Measurements from ENCODE around the gene CHCHD5. TPM values are rescaled to one million over a fixed set of nuclear protein-coding genes. Genes with fewer than 3 reads are reported as not detected.
"Not testable (repeated sequence)": the region's sequence is repeated elsewhere in the genome, so short reads cannot be mapped to it uniquely, and the experiment has no call there.

Gene CHCHD5
- polyA plus RNA-seq, 3 donors from 2014 or later, result 65.1 to 109 (median 81.0) TPM

DNA sequence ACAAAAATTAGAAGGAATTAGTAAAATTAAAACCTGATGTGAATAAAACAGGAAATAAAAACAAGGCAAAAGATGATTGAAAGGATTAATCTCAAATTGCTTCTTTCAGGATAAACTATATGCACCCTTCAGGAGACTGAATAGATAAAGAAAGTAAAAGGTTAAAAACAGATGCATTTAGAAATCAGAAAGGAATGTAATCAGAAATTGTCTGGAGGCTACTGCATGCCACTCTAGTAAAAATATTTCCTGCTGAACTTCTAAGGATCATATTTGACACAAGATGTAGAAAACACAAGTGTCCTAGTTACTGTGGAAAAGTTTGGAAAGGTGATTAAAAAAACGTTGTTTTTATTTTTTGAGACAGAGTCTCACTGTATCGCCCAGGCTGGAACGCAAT lies 16.2 kb downstream of the CHCHD5 start:
- Mint-ChIP-seq H3K27me3 (ENCODE audit: low read depth in 3 of 3) (no peaks in the 10 kb centered on the region), H3K36me3 (peaks cover 0 to 4% (median 0%) of the 10 kb centered on the region in 3 donors), H3K9me3 (no peaks in the 10 kb centered on the region), H3K27ac (no peak overlapping the region), H3K4me3 (no peak overlapping the region), H3K4me1 (peaks cover 7 to 11% of the 10 kb centered on the region in 2 donors)
- no peak for DNase-seq

DNA sequence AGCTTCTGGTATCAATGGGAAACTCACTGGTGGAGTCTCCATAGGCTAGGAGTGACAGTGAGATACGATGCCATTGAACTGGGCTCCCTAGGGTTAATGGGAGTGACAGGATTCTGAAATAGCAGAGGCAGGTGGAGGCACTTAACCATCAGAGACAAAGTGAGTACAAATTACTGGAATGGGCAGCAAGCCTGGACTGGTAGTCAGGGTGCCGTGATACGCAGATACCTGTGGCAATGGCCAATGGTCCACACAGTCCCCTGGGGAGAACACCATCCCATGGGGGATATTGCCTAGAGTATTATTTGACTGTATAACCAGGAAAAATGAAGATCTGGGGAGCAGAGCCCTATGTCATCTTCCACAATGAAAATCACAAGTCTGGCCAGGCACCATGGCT lies 17.3 kb downstream of the CHCHD5 start:
- Mint-ChIP-seq H3K27me3 (ENCODE audit: low read depth in 3 of 3) (peaks cover 0 to 3% (median 0%) of the 10 kb centered on the region in 3 donors), H3K36me3 (peaks cover 0 to 4% (median 0%) of the 10 kb centered on the region in 3 donors), H3K9me3 (no peaks in the 10 kb centered on the region)

DNA sequence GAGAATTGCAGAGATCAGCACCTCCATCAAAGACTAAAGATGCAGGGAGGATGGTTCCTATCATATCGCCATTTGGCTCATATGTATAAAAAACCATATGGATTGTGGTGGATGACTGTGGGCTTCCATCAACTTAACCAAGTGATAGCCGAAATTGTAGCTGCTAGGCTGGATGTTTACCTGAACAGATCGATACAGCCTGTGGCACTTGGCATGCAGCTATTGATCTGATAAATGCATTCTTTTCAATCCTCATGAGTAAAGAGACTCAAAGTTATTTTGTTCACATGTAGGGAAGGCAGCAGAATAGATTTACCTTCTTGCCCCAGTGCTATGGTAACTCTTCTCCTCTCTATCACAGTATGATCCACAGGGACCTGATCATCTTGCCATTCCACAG lies 18.5 kb downstream of the CHCHD5 start:
- H3K36me3 Mint-ChIP-seq, result no peaks in the 10 kb centered on the region
- H3K9me3 Mint-ChIP-seq, result no peaks in the 10 kb centered on the region
- H3K4me3 Mint-ChIP-seq, result no peak overlapping the region
- H3K27me3 Mint-ChIP-seq (ENCODE audit: low read depth in 3 of 3), result peaks cover 0 to 3% (median 0%) of the 10 kb centered on the region in 3 donors
- DNase-seq, result no peak
- peak overlapping the region in 2 of 6 donors; percentile 9 to 59 for H3K27ac Mint-ChIP-seq
- H3K4me1 Mint-ChIP-seq, result peaks cover 15 to 19% of the 10 kb centered on the region in 2 donors

More for the DNA sequence above, 17.3 kb downstream of the CHCHD5 start:
- no peak overlapping the region for H3K4me3 Mint-ChIP-seq
- H3K27ac Mint-ChIP-seq, result no peak overlapping the region
- peaks cover 15 to 18% of the 10 kb centered on the region in 2 donors for H3K4me1 Mint-ChIP-seq
- no peak for DNase-seq

- no peak for DNase-seq
- H3K36me3 Mint-ChIP-seq, result no peaks in the 10 kb centered on the region
- no peak overlapping the region for H3K4me3 Mint-ChIP-seq
- H3K27me3 Mint-ChIP-seq (ENCODE audit: low read depth in 3 of 3), result peaks cover 0 to 3% (median 0%) of the 10 kb centered on the region in 3 donors
- peak overlapping the region in 1 of 6 donors; percentile 59 for H3K27ac Mint-ChIP-seq
- peaks cover 17 to 25% of the 10 kb centered on the region in 2 donors for H3K4me1 Mint-ChIP-seq
- no peaks in the 10 kb centered on the region for H3K9me3 Mint-ChIP-seq
Observed at GRCh38 chr2:112603731-112604130, 19.3 kb downstream of the CHCHD5 start.

GRCh38 chr2:112604952-112605351 lies 20.5 kb downstream of the CHCHD5 start:
- H3K36me3 Mint-ChIP-seq, result no peaks in the 10 kb centered on the region
- peaks cover 15 to 22% of the 10 kb centered on the region in 2 donors for H3K4me1 Mint-ChIP-seq
- no peaks in the 10 kb centered on the region for H3K9me3 Mint-ChIP-seq
- peaks cover 0 to 3% (median 0%) of the 10 kb centered on the region in 3 donors for H3K27me3 Mint-ChIP-seq (ENCODE audit: low read depth in 3 of 3)
- H3K4me3 Mint-ChIP-seq, result no peak overlapping the region
- peak overlapping the region in 1 of 6 donors; percentile 3 for H3K27ac Mint-ChIP-seq
- DNase-seq, result no peak

GRCh38 chr2:112605926-112606325 lies 21.5 kb downstream of the CHCHD5 start:
- peaks cover 10 to 14% of the 10 kb centered on the region in 2 donors for H3K4me1 Mint-ChIP-seq
- DNase-seq, result no peak
- no peaks in the 10 kb centered on the region for H3K36me3 Mint-ChIP-seq
- peaks cover 0 to 3% (median 0%) of the 10 kb centered on the region in 6 donors for H3K9me3 Mint-ChIP-seq
- no peak overlapping the region for H3K4me3 Mint-ChIP-seq
- H3K27me3 Mint-ChIP-seq (ENCODE audit: low read depth in 3 of 3), result peaks cover 0 to 3% (median 0%) of the 10 kb centered on the region in 3 donors
- H3K27ac Mint-ChIP-seq, result peak overlapping the region in 1 of 6 donors; percentile 37

DNA sequence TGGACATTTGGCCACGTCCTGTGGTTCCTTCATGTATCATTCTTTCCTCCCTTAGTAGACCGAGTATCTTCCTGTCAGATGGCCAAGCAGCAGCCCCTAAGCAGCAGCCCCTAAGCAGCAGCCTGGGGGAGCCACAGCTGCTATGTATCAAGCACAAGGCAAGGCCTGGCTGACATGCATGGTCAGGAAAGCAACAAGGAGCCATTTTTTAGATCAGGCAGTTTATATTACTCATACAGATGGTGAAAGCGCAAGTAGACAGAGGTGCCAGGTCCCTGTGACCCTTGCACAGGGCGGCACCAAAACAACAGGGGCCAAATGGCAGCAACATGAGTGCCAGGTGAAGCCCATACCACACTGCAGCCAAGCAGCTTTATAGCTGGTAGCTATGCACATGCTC lies 22.1 kb downstream of the CHCHD5 start:
- Mint-ChIP-seq H3K27me3 (ENCODE audit: low read depth in 3 of 3) (peaks cover 0 to 3% (median 0%) of the 10 kb centered on the region in 3 donors), H3K9me3 (peaks cover 0 to 3% (median 0%) of the 10 kb centered on the region in 6 donors), H3K36me3 (peaks cover 0 to 2% (median 0%) of the 10 kb centered on the region in 3 donors), H3K27ac (peak overlapping the region in 1 of 6 donors; percentile 37), H3K4me3 (no peak overlapping the region), H3K4me1 (peaks cover 10 to 14% of the 10 kb centered on the region in 2 donors)
- no peak for DNase-seq

- H3K9me3 Mint-ChIP-seq, result peaks cover 0 to 3% (median 0%) of the 10 kb centered on the region in 6 donors
- H3K4me3 Mint-ChIP-seq, result no peak overlapping the region
- H3K27me3 Mint-ChIP-seq (ENCODE audit: low read depth in 3 of 3), result peaks cover 0 to 3% (median 0%) of the 10 kb centered on the region in 3 donors
- peaks cover 0 to 4% (median 2%) of the 10 kb centered on the region in 3 donors for H3K36me3 Mint-ChIP-seq
- no peak for DNase-seq
- peaks cover 10 to 14% of the 10 kb centered on the region in 2 donors for H3K4me1 Mint-ChIP-seq
- no peak overlapping the region for H3K27ac Mint-ChIP-seq
Observed at GRCh38 chr2:112607680-112608438, 23.4 kb downstream of the CHCHD5 start.

GRCh38 chr2:112609320-112609719 lies 24.9 kb downstream of the CHCHD5 start:
- not testable (repeated sequence) for H3K27ac Mint-ChIP-seq; H3K4me3 Mint-ChIP-seq; H3K9me3 Mint-ChIP-seq; H3K36me3 Mint-ChIP-seq; DNase-seq; H3K27me3 Mint-ChIP-seq (ENCODE audit: low read depth in 3 of 3)
- H3K4me1 Mint-ChIP-seq, result peaks cover 14 to 16% of the 10 kb centered on the region in 2 donors

GRCh38 chr2:112612283-112612682 lies 27.9 kb downstream of the CHCHD5 start:
- not testable (repeated sequence) for DNase-seq; H3K4me3 Mint-ChIP-seq; H3K27me3 Mint-ChIP-seq (ENCODE audit: low read depth in 3 of 3); H3K9me3 Mint-ChIP-seq; H3K27ac Mint-ChIP-seq; H3K36me3 Mint-ChIP-seq
- H3K4me1 Mint-ChIP-seq, result peaks cover 7 to 11% of the 10 kb centered on the region in 2 donors

- Mint-ChIP-seq H3K36me3 (peaks cover 0 to 8% (median 4%) of the 10 kb centered on the region in 3 donors), H3K27me3 (ENCODE audit: low read depth in 3 of 3) (peaks cover 0 to 3% (median 2%) of the 10 kb centered on the region in 3 donors), H3K9me3 (peaks cover 0 to 3% (median 0%) of the 10 kb centered on the region in 6 donors), H3K27ac (peak overlapping the region in 2 of 6 donors; percentile 17 to 67), H3K4me3 (no peak overlapping the region), H3K4me1 (peaks cover 0 to 9% of the 10 kb centered on the region in 2 donors)
- DNase-seq, result no peak
Observed at GRCh38 chr2:112614201-112614840, 29.9 kb downstream of the CHCHD5 start.

- Mint-ChIP-seq H3K27ac (peak overlapping the region in 2 of 6 donors; percentile 40 to 53), H3K4me1 (peaks cover 0 to 9% of the 10 kb centered on the region in 2 donors), H3K27me3 (ENCODE audit: low read depth in 3 of 3) (peaks cover 0 to 3% (median 2%) of the 10 kb centered on the region in 3 donors), H3K36me3 (peaks cover 0 to 8% (median 4%) of the 10 kb centered on the region in 3 donors), H3K9me3 (peaks cover 0 to 3% (median 0%) of the 10 kb centered on the region in 6 donors), H3K4me3 (no peak overlapping the region)
- no peak for DNase-seq
Observed at GRCh38 chr2:112615051-112615450, 30.6 kb downstream of the CHCHD5 start.

DNA sequence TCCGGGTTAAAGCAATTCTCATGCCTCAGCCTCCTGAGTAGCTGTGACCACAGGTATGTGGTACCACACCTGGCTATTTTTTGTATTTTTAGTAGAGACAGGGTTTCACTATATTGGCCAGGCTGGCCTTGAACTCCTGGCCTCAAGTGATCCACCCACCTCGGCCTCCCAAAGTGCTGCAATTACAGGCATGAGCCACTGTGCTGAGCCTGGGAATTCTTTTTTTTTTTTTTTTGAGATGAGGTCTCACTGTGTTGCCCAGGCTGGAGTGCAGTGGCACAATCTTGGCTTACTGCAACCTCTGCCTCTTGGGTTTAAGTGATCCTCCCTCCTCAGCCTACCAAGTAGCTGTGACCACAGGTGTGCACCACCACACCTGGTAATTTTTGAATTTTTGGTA lies 31.4 kb downstream of the CHCHD5 start:
- not testable (repeated sequence) for H3K9me3 Mint-ChIP-seq; DNase-seq; H3K27me3 Mint-ChIP-seq (ENCODE audit: low read depth in 3 of 3); H3K27ac Mint-ChIP-seq; H3K4me3 Mint-ChIP-seq; H3K36me3 Mint-ChIP-seq
- H3K4me1 Mint-ChIP-seq, result peaks cover 1 to 11% of the 10 kb centered on the region in 2 donors

- H3K4me1 Mint-ChIP-seq, result peaks cover 21 to 27% of the 10 kb centered on the region in 2 donors
- H3K4me3 Mint-ChIP-seq, result no peak overlapping the region
Observed at GRCh38 chr2:112618383-112618782, 34.0 kb downstream of the CHCHD5 start.

More at GRCh38 chr2:112618383-112618782, 34.0 kb downstream of the CHCHD5 start:
- Mint-ChIP-seq H3K27ac (no peak overlapping the region), H3K9me3 (no peaks in the 10 kb centered on the region), H3K27me3 (ENCODE audit: low read depth in 3 of 3) (peaks cover 0 to 6% (median 4%) of the 10 kb centered on the region in 3 donors), H3K36me3 (peaks cover 0 to 6% (median 0%) of the 10 kb centered on the region in 3 donors)
- DNase-seq, result no peak

All from immature natural killer cell (primary cell).